CD14-positive monocyte (primary cell): ENCODE measurements around the gene TARS3. TPM values are rescaled to one million over a fixed set of nuclear protein-coding genes. Genes with fewer than 3 reads are reported as not detected.
"Not testable (repeated sequence)": the region's sequence is repeated elsewhere in the genome, so short reads cannot be mapped to it uniquely, and the experiment has no call there.

Source experiments
- DNase-seq, 3 donors: peaks; one replicate each; pipeline ENCODE4 v3.0.0-alpha.2; 2011 to 2022
- H2AFZ ChIP-seq: 2 replicates; pipeline ENCODE4 v1.6.0; 2012; ENCODE audit warnings: mild to moderate bottlenecking, low read depth, low read length, inconsistent platforms; ENCODE audit not compliant: insufficient read depth, poor library complexity, severe bottlenecking
- H3K27ac ChIP-seq, 2 donors: 1 replicate in 1 of 2; 2 replicates in 1 of 2; pipeline ENCODE4 v1.5.1; 2012 to 2013; ENCODE audit warnings: low read length in 2 of 2, control low read depth in 1 of 2, inconsistent platforms in 1 of 2, low read depth in 1 of 2, mild to moderate bottlenecking in 1 of 2
- H3K27me3 ChIP-seq, 2 donors: one replicate each; pipeline versions ENCODE4 v1.6.0 to v1.6.1; 2011 to 2013; ENCODE audit warnings: low read length in 2 of 2; ENCODE audit not compliant: control insufficient read depth in 2 of 2, insufficient read depth in 2 of 2
- H3K36me3 ChIP-seq, 2 donors: replicated peaks in 1 of 2; 1 replicate in 1 of 2; 2 replicates in 1 of 2; pipeline versions ENCODE4 v1.5.1 to v1.6.1; 2012 to 2013; ENCODE audit warnings: low read length in 2 of 2, control low read depth in 1 of 2, inconsistent platforms in 1 of 2, mild to moderate bottlenecking in 1 of 2; ENCODE audit not compliant: insufficient read depth in 2 of 2, control insufficient read depth in 1 of 2
- H3K4me1 ChIP-seq, 2 donors: 1 replicate in 1 of 2; 2 replicates in 1 of 2; pipeline versions ENCODE4 v1.5.1 to v1.6.1; 2012 to 2013; ENCODE audit warnings: low read length in 2 of 2, control low read depth in 1 of 2, inconsistent platforms in 1 of 2, mild to moderate bottlenecking in 1 of 2, moderate library complexity in 1 of 2; ENCODE audit not compliant: insufficient read depth in 2 of 2, control insufficient read depth in 1 of 2
- H3K4me2 ChIP-seq: replicated peaks from 2 replicates; pipeline ENCODE3; 2012; ENCODE audit warnings: low read length, moderate library complexity, mild to moderate bottlenecking; ENCODE audit not compliant: poor library complexity, severe bottlenecking; ENCODE audit errors: extremely low read depth
- H3K4me3 ChIP-seq, 3 experiments: fragments of 200-600 bp in 1 of 3; sonication (generic) in 1 of 3; replicated peaks in 1 of 3; 1 replicate in 2 of 3; 2 replicates in 1 of 3; pipeline ENCODE4 v1.5.1; 2011 to 2013; ENCODE audit warnings: low read length in 3 of 3, mild to moderate bottlenecking in 3 of 3, control low read depth in 2 of 3, low read depth in 2 of 3, inconsistent platforms in 1 of 3, moderate library complexity in 1 of 3
- H3K79me2 ChIP-seq: 2 replicates; pipeline ENCODE4 v1.6.0; 2012; ENCODE audit warnings: mild to moderate bottlenecking, control low read depth, inconsistent platforms, low read length, moderate library complexity; ENCODE audit not compliant: insufficient read depth
- H3K9ac ChIP-seq: 2 replicates; pipeline ENCODE4 v1.6.0; 2017; ENCODE audit warnings: low read length, mild to moderate bottlenecking; ENCODE audit not compliant: insufficient read depth, poor library complexity, severe bottlenecking
- H3K9me3 ChIP-seq, 2 donors: replicated peaks in 1 of 2; 1 replicate in 1 of 2; 2 replicates in 1 of 2; pipeline versions ENCODE4 v1.5.1 to v1.6.1; 2012 to 2013; ENCODE audit warnings: low read length in 2 of 2, control low read depth in 1 of 2; ENCODE audit not compliant: control insufficient read depth in 1 of 2, insufficient read depth in 1 of 2
- H4K20me1 ChIP-seq: 2 replicates; pipeline ENCODE4 v1.6.0; 2012; ENCODE audit warnings: mild to moderate bottlenecking, low read length, control low read depth, moderate library complexity; ENCODE audit not compliant: insufficient read depth
- H3K27ac Mint-ChIP-seq, 7 donors: one replicate each; pipeline ENCODE4 v1.8.0; 2020; ENCODE audit warnings: mild to moderate bottlenecking in 7 of 7, mixed read lengths in 7 of 7, moderate library complexity in 6 of 7, inconsistent platforms in 2 of 7
- H3K27me3 Mint-ChIP-seq, 3 donors: one replicate each; pipeline ENCODE4 v1.8.0; 2021 to 2022; ENCODE audit warnings: low read depth in 3 of 3, mild to moderate bottlenecking in 3 of 3, mixed read lengths in 3 of 3, moderate library complexity in 3 of 3, inconsistent platforms in 1 of 3
- H3K36me3 Mint-ChIP-seq, 2 donors: one replicate each; pipeline ENCODE4 v1.8.0; 2020; ENCODE audit warnings: mixed read lengths in 2 of 2, inconsistent platforms in 1 of 2, mild to moderate bottlenecking in 1 of 2
- H3K4me1 Mint-ChIP-seq: one replicate; pipeline ENCODE4 v1.8.0; 2020; ENCODE audit warnings: mild to moderate bottlenecking, mixed read lengths
- H3K4me3 Mint-ChIP-seq, 2 donors: one replicate each; pipeline ENCODE4 v1.8.0; 2020; ENCODE audit warnings: mild to moderate bottlenecking in 2 of 2, mixed read lengths in 2 of 2, moderate library complexity in 1 of 2
- H3K9me3 Mint-ChIP-seq, 7 donors: one replicate each; pipeline ENCODE4 v1.8.0; 2020 to 2022; ENCODE audit warnings: mixed read lengths in 7 of 7, mild to moderate bottlenecking in 6 of 7, moderate library complexity in 6 of 7, inconsistent platforms in 2 of 7
- CTCF ChIP-seq: fragments of 200-600 bp; IDR thresholded peaks from one replicate; pipeline ENCODE4 v1.8.0; 2022; ENCODE audit warnings: antibody characterized with exemption, mild to moderate bottlenecking
- WGBS: methylation state at CpG from one replicate; pipeline ENCODE4 v1.1.5; 2013; ENCODE audit warnings: missing lambda C conversion rate; ENCODE audit not compliant: insufficient coverage; 5-methylcytosine and 5-hydroxymethylcytosine counted together
- intact Hi-C, 2 donors: fragments of 100-400 bp; cut with micrococcal nuclease; formaldehyde crosslinking; loops; one replicate each; pipeline versions ENCODE4 v1.15.0 to v1.15.1; 2023
- polyA plus RNA-seq, 3 donors: library from polyadenylated mRNA; depleted of rRNA in 1 of 3; unstranded in 2 of 3; stranded (reverse) in 1 of 3; fragments of 300-500 nt in 2 of 3; fragments of >200 nt in 1 of 3; fragmentation: Illumina TruSeq in 2 of 3; gene quantifications; 1 replicate in 2 of 3; 2 replicates in 1 of 3; pipeline ENCODE4 v1.2.3, GENCODE V29; 2012 to 2021

The TARS3 gene
- polyA plus RNA-seq, 3 donors: 1.3 to 2.4 (median 1.8) TPM

- Mint-ChIP-seq H3K9me3 (no peaks in the 10 kb centered on the region), H3K27me3 (peaks cover 0 to 4% (median 2%) of the 10 kb centered on the region in 3 donors), H3K27ac (no peak overlapping the region), H3K36me3 (no peaks in the 10 kb centered on the region), H3K4me3 (no peak overlapping the region), H3K4me1 (no peaks in the 10 kb centered on the region)
- Histone ChIP-seq H3K4me2 (no peak overlapping the region), H3K9me3 (no peaks in the 10 kb centered on the region), H3K4me3 (no peak overlapping the region), H3K36me3 (no peaks in the 10 kb centered on the region), H2AFZ (no peak overlapping the region), H3K27me3 (no peaks in the 10 kb centered on the region), H4K20me1 (no peaks in the 10 kb centered on the region), H3K4me1 (no peaks in the 10 kb centered on the region), H3K79me2 (no peaks in the 10 kb centered on the region), H3K9ac (no peak overlapping the region), H3K27ac (no peak overlapping the region)
- no peak for DNase-seq
- no peak for TF ChIP-seq CTCF
- WGBS: 100% methylated on average over 7 of the region's 8 CpGs
- intact Hi-C loops: no loop called here
Observed at GRCh38 chr15:101772921-101773320, 48.6 kb upstream of the TARS3 start.

- H3K79me2 ChIP-seq, H3K36me3 ChIP-seq, H3K4me3 ChIP-seq, H3K4me1 ChIP-seq, H3K27me3 Mint-ChIP-seq, H2AFZ ChIP-seq, H3K27ac Mint-ChIP-seq, H3K36me3 Mint-ChIP-seq, H3K4me1 Mint-ChIP-seq, H3K4me3 Mint-ChIP-seq, H3K27ac ChIP-seq, H3K9ac ChIP-seq, H4K20me1 ChIP-seq, H3K4me2 ChIP-seq, DNase-seq, H3K27me3 ChIP-seq: not testable (repeated sequence)
- 93% methylated on average over 4 of the region's 11 CpGs for WGBS
- intact Hi-C loops: loop anchor here in 1 of 2 donors (10.0 kb wide), 1 partner anchor 1972 kb away; no protein-coding TSS in a partner anchor
- peaks cover 0 to 19% of the 10 kb centered on the region in 2 donors for H3K9me3 ChIP-seq
- H3K9me3 Mint-ChIP-seq: peaks cover 4 to 20% (median 14%) of the 10 kb centered on the region in 7 donors
- TF ChIP-seq CTCF: peak; percentile 6
Observed at GRCh38 chr15:101767083-101767640, 42.9 kb upstream of the TARS3 start.
